CD4-positive, alpha-beta T cell treated with Interleukin-17A for 1 hour (primary cell): ENCODE results near the gene ZNF333.
A peak's percentile ranks its signal among the peaks of the same experiment; 100 is the strongest.

Experiments
- DNase-seq: peaks from one replicate; pipeline ENCODE4 v3.0.0-alpha.2; 2020

The ZNF333 gene

GRCh38 chr19:14689598-14690503, at the start of gene ZNF333:
Gene ZNF333, plus strand, starts transcription at chr19:14690048. Its CDS starts 3,444 bp downstream, at chr19:14693492.
- peak; percentile 96 for DNase-seq

GRCh38 chr19:14648506-14648905, 41.3 kb upstream of the ZNF333 start:
- no peak for DNase-seq

- DNase-seq, result no peak
Observed at GRCh38 chr19:14649020-14649419, 40.8 kb upstream of the ZNF333 start.

GRCh38 chr19:14650161-14650560, 39.7 kb upstream of the ZNF333 start:
- no peak for DNase-seq

- no peak for DNase-seq
Observed at GRCh38 chr19:14654786-14655560, 34.9 kb upstream of the ZNF333 start.

- DNase-seq, result no peak
Observed at GRCh38 chr19:14655726-14656125, 34.1 kb upstream of the ZNF333 start.

- DNase-seq, result no peak
Observed at GRCh38 chr19:14659874-14660489, 29.9 kb upstream of the ZNF333 start.

GRCh38 chr19:14661372-14661924, 28.4 kb upstream of the ZNF333 start:
- peak; percentile 23 for DNase-seq

GRCh38 chr19:14669940-14670339, 19.9 kb upstream of the ZNF333 start:
- DNase-seq, result no peak

GRCh38 chr19:14670408-14670807, 19.4 kb upstream of the ZNF333 start:
- no peak for DNase-seq

- peak; percentile 36 for DNase-seq
Observed at GRCh38 chr19:14672188-14672872, 17.5 kb upstream of the ZNF333 start.

- DNase-seq, result no peak
Observed at GRCh38 chr19:14673088-14673487, 16.8 kb upstream of the ZNF333 start.

GRCh38 chr19:14674764-14675163, 15.1 kb upstream of the ZNF333 start, which contains the start of gene ADGRE3:
Gene ADGRE3, minus strand, starts transcription at chr19:14674844. Its CDS starts 74 bp downstream, at chr19:14674770.
- DNase-seq, result no peak

- DNase-seq, result no peak
Observed at GRCh38 chr19:14676762-14677161, 13.1 kb upstream of the ZNF333 start.

GRCh38 chr19:14677464-14677863, 12.4 kb upstream of the ZNF333 start:
- DNase-seq, result no peak

GRCh38 chr19:14678199-14678598, 11.6 kb upstream of the ZNF333 start:
- no peak for DNase-seq

- no peak for DNase-seq
Observed at GRCh38 chr19:14682084-14682483, 7.8 kb upstream of the ZNF333 start.

- DNase-seq, result peak; percentile 33
Observed at GRCh38 chr19:14683439-14683838, 6.4 kb upstream of the ZNF333 start.

- peak; percentile 50 for DNase-seq
Observed at GRCh38 chr19:14686411-14686810, 3.4 kb upstream of the ZNF333 start.

GRCh38 chr19:14694641-14695266, 4.9 kb downstream of the ZNF333 start:
- DNase-seq, result no peak

- DNase-seq, result no peak
Observed at GRCh38 chr19:14695471-14695870, 5.6 kb downstream of the ZNF333 start.

GRCh38 chr19:14699641-14700040, 9.8 kb downstream of the ZNF333 start:
- DNase-seq, result no peak
